Panc1 (cell line): ENCODE measurements around the gene TRPV6. TPM values are rescaled to one million over a fixed set of nuclear protein-coding genes. Genes with fewer than 3 reads are reported as not detected.

Experiments used
- ATAC-seq: fragments of 200-7000 bp; cut with Tn5 transposase; 2 replicates; pipeline ENCODE4 v1.9.1; 2020; ENCODE audit warnings: mild to moderate bottlenecking, moderate library complexity
- BruUV-seq: library from RNA; stranded (reverse); fragments of 400-500 nt; replicated peaks from 2 replicates; lab custom pipeline; 2021; lab: Mats Ljungman, UMichigan
- CTCF ChIA-PET: fragments of 300-600 bp; sonication (Branson Sonifier 250); formaldehyde crosslinking; loops from one replicate; lab custom pipeline; 2022; ENCODE audit warnings: antibody characterized with exemption; lab: Charles Lee
- POLR2A ChIA-PET: fragments of 300-600 bp; sonication (Branson Sonifier 250); formaldehyde crosslinking; loops from one replicate; lab custom pipeline; 2022; ENCODE audit warnings: antibody characterized with exemption; lab: Charles Lee
- DNase-seq: peaks from one replicate; pipeline ENCODE4 v3.0.0-alpha.2; 2010; ENCODE audit warnings: low read depth, low spot score
- H3K27ac ChIP-seq: 2 replicates; pipeline ENCODE4 v1.5.1; 2011; ENCODE audit warnings: mild to moderate bottlenecking, low read length, inconsistent platforms
- H3K27me3 ChIP-seq: fragments of 200-500 bp; sonication (Bioruptor generic); 2 replicates; pipeline ENCODE4 v1.6.0; 2014; ENCODE audit warnings: low read length, inconsistent platforms; ENCODE audit not compliant: control insufficient read depth, insufficient read depth
- H3K36me3 ChIP-seq: fragments of 200-500 bp; sonication (Bioruptor generic); 2 replicates; pipeline ENCODE4 v1.5.1; 2014; ENCODE audit warnings: inconsistent platforms, mild to moderate bottlenecking, low read length, moderate library complexity; ENCODE audit not compliant: control insufficient read depth, insufficient read depth
- H3K4me1 ChIP-seq: 2 replicates; pipeline ENCODE4 v1.5.1; 2011; ENCODE audit warnings: inconsistent platforms, mild to moderate bottlenecking, low read length, moderate library complexity; ENCODE audit not compliant: control insufficient read depth, insufficient read depth
- H3K4me3 ChIP-seq, 2 experiments: 2 replicates each; pipeline ENCODE4 v1.5.1; 2011 to 2012; ENCODE audit warnings: low read depth in 2 of 2, low read length in 2 of 2, mild to moderate bottlenecking in 2 of 2, inconsistent platforms in 1 of 2, moderate library complexity in 1 of 2
- H3K9me3 ChIP-seq: fragments of 200-500 bp; sonication (Bioruptor generic); 2 replicates; pipeline ENCODE4 v1.5.1; 2014; ENCODE audit warnings: low read depth, mild to moderate bottlenecking, inconsistent platforms, low read length, moderate library complexity; ENCODE audit not compliant: control insufficient read depth, insufficient read depth
- POLR2AphosphoS5 ChIP-seq: IDR thresholded peaks from 2 replicates; pipeline ENCODE4 v1.6.1; 2012; ENCODE audit warnings: mild to moderate bottlenecking, low read depth, low read length, moderate library complexity
- REST ChIP-seq, 2 experiments: IDR thresholded peaks; 2 replicates each; pipeline ENCODE4 v1.6.1; 2011 to 2012; ENCODE audit warnings: low read depth in 2 of 2, control low read depth in 1 of 2, low read length in 1 of 2, mild to moderate bottlenecking in 1 of 2, moderate library complexity in 1 of 2; ENCODE audit not compliant: insufficient read depth in 1 of 2
- SIN3A ChIP-seq: IDR thresholded peaks from 2 replicates; pipeline ENCODE4 v1.6.1; 2012; ENCODE audit warnings: low read depth, mild to moderate bottlenecking, low read length, moderate library complexity, borderline replicate concordance; ENCODE audit not compliant: insufficient read depth
- TCF7L2 ChIP-seq: IDR thresholded peaks from 2 replicates; pipeline ENCODE4 v1.6.1; 2011; ENCODE audit warnings: mild to moderate bottlenecking, low read depth, low read length, inconsistent platforms
- in situ Hi-C: cut with HindIII; loops from 2 replicates; pipeline ENCODE4 v1.10.0; 2016; ENCODE audit warnings: low sequenced_read_pairs, low pct_unique_long_range_greater_than_20kb
- intact Hi-C: fragments of 100-400 bp; cut with micrococcal nuclease; formaldehyde crosslinking; loops from one replicate; pipeline ENCODE4 v1.10.0; 2022; ENCODE audit not compliant: unreplicated experiment
- total RNA-seq: library from RNA; stranded (reverse); gene quantifications from one replicate; pipeline ENCODE4 v1.2.1, GENCODE V29; 2021; ENCODE audit not compliant: unreplicated experiment
- TF ChIP-seq, protein P1 (sequence below): fragments of 450-650 bp; IDR thresholded peaks from 2 replicates; pipeline ENCODE4 v1.5.1; 2017; ENCODE audit warnings: mild to moderate bottlenecking

TRPV6 gene
- total RNA-seq, 1 experiment from 2014 or later: not detected

DNA sequence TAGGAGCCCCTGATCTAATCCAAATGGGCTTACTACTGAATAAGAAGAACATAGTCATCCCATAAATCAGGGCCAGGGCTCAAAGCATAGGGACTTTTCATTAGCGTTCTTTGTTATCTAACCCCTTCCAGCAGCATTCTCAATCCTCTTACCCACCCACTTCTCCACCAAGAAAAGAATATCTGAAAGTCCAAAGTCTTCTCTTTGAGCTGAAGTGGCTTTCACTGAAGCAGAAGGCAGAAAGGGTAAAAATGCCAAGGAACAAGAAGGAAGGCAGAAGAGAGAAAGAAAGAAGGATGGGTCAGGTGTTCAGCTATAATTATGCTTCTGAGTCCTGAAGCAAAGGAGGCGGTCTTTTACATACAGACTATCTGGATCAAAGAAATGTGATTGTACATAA is 37.8 kb upstream of the TRPV6 start:
- Histone ChIP-seq H3K9me3 (no peaks in the 10 kb centered on the region), H3K27me3 (no peaks in the 10 kb centered on the region; the same call in 1 of the 2 replicates), H3K36me3 (no peaks in the 10 kb centered on the region), H3K4me3 (no peak overlapping the region), H3K4me1 (no peaks in the 10 kb centered on the region), H3K27ac (no peak overlapping the region)
- ATAC-seq: no peak
- intact Hi-C loops (no loop called here), in situ Hi-C loops (no loop called here)
- CTCF ChIA-PET: no interaction called here
- DNase-seq: no peak
- no peak for TF ChIP-seq POLR2AphosphoS5
- TF ChIP-seq, protein P1, sequence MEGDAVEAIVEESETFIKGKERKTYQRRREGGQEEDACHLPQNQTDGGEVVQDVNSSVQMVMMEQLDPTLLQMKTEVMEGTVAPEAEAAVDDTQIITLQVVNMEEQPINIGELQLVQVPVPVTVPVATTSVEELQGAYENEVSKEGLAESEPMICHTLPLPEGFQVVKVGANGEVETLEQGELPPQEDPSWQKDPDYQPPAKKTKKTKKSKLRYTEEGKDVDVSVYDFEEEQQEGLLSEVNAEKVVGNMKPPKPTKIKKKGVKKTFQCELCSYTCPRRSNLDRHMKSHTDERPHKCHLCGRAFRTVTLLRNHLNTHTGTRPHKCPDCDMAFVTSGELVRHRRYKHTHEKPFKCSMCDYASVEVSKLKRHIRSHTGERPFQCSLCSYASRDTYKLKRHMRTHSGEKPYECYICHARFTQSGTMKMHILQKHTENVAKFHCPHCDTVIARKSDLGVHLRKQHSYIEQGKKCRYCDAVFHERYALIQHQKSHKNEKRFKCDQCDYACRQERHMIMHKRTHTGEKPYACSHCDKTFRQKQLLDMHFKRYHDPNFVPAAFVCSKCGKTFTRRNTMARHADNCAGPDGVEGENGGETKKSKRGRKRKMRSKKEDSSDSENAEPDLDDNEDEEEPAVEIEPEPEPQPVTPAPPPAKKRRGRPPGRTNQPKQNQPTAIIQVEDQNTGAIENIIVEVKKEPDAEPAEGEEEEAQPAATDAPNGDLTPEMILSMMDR: no peak
- no peak for TF ChIP-seq SIN3A
- TF ChIP-seq REST (IDR thresholded peaks at IDR 0.05; ENCODE audit: insufficient read depth in 1 of 2, low read depth in 2 of 2, low read length in 1 of 2): no peak
- no peak for TF ChIP-seq TCF7L2
- POLR2A ChIA-PET: no interaction called here
- no TSS peak for BruUV-seq

DNA sequence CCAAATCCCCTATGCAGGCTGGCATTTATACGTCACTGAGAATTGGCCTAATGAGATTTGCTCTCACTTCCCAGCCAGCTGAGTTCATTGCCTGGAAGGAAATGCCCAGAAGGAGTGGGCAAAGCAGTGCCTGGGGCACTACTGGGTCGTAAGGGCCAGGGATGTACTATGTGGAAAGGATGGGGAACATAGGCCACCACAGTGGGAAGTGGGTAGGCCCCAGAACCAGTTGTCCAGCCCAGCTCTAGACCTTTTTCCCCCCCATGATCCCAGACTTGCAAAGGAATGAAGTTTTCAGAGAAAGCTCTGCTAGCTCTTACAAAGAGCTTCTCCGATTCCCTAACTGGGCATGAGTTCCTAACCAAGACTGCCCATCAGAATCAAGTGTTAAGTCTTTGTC is 34.1 kb upstream of the TRPV6 start:
- Histone ChIP-seq H3K4me1 (no peaks in the 10 kb centered on the region), H3K4me3 (no peak overlapping the region), H3K27ac (no peak overlapping the region), H3K36me3 (no peaks in the 10 kb centered on the region), H3K27me3 (no peaks in the 10 kb centered on the region; the same call in 1 of the 2 replicates), H3K9me3 (no peaks in the 10 kb centered on the region)
- no peak for DNase-seq
- ATAC-seq: no peak
- ChIA-PET CTCF (no interaction called here), POLR2A (no interaction called here)
- intact Hi-C loops: no loop called here
- TF ChIP-seq TCF7L2: no peak
- TF ChIP-seq POLR2AphosphoS5: no peak
- TF ChIP-seq REST (IDR thresholded peaks at IDR 0.05; ENCODE audit: insufficient read depth in 1 of 2, low read depth in 2 of 2, low read length in 1 of 2): no peak
- no peak for TF ChIP-seq SIN3A
- TF ChIP-seq, protein P1: no peak
- no TSS peak for BruUV-seq
- in situ Hi-C loops: no loop called here
